Measurements from ENCODE around the gene AHRR.
"Not testable (repeated sequence)": the region's sequence is repeated elsewhere in the genome, so short reads cannot be mapped to it uniquely, and the experiment has no call there.

AHRR gene

DNA sequence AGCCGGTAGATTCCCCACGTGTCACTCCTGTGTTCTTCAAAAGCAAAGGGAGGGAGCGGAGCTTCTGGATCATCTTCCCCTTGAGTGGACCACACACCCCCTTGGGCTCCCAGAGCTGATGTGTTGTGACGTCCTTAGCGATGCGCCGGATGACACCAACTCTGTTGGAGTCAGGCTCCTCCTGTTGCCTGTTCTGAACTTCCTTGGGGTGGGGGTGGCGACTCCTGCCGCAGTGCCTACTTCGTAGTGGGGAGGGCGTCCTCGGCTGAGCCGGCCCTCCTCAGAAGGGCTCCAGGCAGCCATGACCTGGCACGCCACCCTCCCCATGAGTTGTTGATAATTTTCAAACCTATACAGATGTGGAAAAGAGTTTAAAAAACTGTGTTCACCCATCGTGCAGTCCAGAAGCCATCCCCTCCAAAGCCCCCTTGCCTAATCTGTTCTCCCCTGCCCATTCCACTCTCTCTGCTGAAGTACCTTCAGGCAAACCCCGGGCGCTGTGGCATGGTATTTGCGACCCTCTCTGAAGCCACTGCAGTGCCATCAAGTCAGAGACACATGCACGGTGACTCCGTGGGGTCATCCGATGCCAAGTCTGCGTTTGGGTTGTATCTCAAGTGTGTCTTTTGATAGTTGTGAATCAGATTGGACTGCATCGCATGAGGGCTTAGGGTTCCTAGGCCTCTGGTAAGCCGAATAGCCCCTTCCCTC lies 138.2 kb downstream of the AHRR start:
- DNase-seq (ENCODE audit: low read depth) = no peak

DNA sequence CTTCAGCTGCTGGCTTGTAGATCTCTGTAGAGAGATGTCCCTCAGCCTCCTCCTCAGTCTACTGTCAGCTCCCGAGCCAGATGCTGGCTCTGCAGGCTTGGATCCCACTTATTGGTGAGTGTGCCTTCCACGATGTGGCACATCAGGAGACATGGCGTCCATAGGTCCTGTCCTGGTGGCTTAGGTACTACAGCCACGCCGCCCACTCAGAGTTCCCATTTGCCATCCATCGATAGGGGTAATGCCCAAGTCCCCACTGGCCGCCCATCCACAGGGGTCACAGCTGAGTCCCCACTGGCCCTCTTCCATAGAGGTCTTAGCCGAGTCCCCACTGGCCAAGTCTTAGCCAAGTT lies 138.7 kb downstream of the AHRR start:
- DNase-seq (ENCODE audit: low read depth) = no peak

DNA sequence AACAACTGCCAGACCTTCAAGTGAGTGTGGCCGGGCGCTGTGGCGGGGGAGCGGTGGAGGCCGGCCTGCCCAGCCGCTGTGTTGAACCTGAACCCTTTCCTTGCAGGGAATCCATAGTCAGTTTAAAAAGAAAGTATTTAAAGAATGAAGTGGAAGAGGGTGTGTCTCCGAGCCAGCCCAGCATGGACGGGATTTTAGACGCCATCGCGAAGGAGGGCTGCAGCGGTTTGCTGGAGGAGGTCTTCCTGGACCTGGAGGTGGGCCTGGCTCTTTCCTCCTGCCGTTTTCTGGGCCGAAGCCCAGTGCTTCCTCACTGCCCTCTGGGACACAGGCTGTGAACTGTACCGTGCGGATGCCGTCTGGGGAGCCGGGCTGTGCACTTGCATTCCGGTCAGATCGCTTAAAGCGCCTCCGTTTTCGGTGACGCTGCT lies 140.6 kb downstream of the AHRR start:
- DNase-seq (ENCODE audit: low read depth) = no peak

DNA sequence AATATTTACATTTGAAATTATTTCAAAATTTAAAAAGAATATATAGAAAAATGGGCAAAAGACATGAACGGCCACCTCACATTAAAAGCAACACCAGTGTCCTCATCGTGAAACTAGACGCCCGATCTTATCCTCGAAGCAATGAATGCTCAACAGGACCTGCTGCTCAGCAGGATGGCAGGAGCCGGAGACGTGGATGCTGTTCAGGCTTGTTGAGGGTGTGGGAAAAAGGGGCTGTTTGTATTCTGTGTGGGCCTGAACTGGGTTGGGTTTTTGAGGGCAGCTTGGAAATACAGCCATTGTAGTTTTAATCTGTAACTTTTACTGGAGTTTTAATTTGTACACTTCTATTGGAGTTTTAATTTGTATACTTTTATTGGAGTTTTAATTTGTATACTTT lies 141.8 kb downstream of the AHRR start:
- DNase-seq (ENCODE audit: low read depth) = no peak

DNA sequence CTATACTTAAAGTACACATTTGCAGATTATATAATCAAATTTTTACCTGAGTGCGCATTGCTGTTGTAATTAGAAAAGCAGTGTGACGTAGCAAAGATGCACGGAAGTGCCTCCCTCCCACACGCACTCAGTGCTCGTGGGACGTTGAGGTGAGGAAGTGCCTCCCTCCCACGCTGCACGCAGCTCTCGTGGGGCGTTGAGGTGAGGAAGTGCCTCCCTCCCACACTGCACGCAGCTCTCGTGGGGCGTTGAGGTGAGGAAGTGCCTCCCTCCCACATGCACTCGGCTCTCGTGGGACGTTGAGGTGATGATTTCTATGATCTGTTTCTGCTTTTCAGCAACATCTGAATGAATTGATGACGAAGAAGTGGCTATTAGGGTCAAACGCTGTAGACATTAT lies 142.4 kb downstream of the AHRR start:
- DNase-seq (ENCODE audit: low read depth) = no peak

DNA sequence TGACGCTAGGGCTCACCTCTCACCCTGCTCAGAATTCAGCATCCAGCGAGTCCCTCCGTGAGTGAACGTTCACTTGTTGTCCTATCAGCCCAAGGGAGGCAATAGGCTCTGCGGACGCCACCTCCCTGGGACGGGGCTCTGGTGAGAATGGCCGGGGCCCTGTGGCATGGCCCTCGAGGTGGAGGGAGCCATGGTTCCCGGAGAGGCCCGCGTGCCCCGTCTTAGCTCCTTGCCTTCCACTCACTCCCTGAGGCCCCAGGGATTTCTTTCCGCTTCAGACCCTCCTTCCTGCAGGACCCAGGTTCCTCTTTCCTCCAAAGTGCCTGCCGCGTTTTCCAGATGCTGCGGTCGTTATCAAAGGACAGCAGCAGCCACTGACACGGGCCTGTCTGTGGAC lies 142.9 kb downstream of the AHRR start:
- no peak for DNase-seq (ENCODE audit: low read depth)

DNA sequence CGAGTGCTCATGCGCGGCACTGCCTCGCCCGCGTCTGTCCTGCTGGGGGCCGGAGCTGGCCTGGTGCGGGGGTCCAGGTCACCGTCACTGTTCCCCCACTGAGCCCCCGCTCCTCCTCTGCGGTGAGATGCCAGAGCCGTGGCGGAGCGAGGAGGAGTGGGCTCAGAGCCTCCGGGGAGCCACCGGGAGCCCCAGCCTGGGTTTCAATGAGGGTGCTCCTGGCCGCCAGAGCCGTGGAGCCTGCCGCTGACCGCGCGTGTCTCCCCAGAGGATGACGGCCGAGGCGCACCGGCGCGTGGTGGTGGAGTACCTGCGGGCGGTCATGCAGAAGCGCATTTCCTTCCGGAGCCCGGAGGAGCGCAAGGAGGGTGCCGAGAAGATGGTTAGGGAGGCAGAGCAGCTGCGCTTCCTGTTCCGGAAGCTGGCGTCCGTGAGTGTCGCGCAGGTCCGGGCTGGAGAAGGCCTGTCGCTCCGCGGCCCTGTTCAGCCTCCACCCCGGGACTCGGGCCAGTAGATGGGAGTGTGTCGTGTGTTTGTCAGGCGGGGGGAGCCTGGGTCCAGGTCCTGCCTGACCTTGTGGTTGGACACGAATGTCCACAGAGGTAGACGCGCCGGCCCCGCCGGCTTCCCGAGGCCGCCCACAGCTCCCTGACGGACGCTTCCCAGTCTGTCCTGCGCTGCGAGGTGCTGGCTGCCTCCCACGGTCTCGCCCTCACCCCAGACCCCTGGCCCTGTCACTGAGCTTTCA lies 143.5 kb downstream of the AHRR start:
- no peak for DNase-seq (ENCODE audit: low read depth)

DNA sequence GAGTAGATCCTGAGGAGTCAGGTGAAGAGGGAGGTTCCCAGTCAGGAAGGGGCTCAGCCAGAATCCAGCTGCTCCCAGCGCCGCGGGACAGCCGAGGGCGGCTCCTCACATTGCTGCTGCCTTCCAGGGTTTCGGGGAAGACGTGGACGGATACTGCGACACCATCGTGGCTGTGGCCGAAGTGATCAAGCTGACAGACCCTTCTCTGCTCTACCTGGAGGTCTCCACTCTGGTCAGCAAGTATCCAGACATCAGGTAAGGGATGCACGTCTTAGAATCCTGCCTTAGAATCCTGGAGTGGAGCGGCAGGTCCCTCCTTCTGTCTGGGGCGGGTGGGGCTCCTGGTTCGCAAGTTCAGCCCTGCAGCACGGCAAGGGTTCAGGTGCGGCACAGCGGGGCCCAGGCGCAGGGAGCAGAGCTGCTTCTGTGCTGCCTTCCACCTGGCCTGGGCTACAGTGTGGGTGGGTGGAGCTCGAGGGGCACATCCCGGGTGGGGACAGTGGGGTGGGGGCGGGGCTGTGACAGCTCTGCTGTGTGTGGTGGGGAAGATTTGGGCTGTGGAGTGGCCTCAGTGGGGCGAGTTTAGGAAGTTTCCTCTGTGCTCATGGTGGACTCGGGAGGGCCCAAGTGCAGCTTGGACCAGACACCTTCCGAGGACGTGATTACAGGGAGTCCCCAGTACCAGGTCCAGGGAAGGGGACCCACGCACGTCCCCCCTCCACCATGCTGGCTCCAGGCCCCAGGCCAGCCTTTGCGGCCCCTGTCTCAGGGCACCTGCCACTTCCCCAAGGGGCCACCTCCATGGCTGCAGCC lies 144.3 kb downstream of the AHRR start:
- no peak for DNase-seq (ENCODE audit: low read depth)

DNA sequence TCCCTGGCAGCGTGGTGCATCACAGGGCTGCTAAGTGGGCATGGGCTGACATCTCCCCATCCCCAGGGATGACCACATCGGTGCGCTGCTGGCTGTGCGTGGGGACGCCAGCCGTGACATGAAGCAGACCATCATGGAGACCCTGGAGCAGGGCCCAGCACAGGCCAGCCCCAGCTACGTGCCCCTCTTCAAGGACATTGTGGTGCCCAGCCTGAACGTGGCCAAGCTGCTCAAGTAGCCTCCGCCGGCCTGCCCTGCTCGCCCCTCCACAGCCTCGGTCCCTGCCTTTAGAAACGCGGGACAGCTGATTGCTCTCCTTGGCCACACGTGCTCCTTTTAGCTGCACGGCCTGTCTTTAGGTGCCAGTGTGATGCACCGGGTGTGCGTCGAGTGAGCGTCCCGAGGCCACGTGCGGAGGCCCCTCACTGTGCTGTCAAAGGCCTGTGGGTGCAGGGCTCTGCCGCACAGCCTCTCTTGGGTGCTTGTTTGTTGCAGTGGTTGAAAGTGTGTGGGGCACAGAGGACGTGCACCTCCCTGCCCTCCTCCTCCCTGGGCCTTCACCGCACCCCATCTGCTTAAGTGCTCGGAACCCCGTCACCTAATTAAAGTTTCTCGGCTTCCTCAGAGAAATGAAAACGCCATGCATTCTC lies 145.3 kb downstream of the AHRR start:
- no peak for DNase-seq (ENCODE audit: low read depth)

DNA sequence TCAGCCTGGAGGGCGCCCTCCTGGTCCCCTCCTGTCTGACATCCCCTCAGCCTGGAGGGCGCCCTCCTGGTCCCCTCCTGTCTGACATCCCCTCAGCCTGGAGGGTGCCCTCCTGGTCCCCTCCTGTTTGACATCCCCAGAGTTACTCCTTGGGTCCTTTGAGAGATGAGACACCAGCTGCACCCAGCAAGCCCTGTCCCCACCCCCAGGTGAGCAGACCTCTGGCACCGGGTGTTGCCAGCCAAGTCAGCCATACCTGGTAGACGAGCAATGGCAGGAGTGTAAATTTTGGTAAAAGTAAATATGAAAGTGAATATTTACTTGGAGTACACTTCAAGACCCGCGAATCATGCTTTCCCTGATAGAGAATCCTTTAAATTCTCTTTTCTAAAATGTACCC lies 146.9 kb downstream of the AHRR start:
- DNase-seq (ENCODE audit: low read depth) = no peak

DNA sequence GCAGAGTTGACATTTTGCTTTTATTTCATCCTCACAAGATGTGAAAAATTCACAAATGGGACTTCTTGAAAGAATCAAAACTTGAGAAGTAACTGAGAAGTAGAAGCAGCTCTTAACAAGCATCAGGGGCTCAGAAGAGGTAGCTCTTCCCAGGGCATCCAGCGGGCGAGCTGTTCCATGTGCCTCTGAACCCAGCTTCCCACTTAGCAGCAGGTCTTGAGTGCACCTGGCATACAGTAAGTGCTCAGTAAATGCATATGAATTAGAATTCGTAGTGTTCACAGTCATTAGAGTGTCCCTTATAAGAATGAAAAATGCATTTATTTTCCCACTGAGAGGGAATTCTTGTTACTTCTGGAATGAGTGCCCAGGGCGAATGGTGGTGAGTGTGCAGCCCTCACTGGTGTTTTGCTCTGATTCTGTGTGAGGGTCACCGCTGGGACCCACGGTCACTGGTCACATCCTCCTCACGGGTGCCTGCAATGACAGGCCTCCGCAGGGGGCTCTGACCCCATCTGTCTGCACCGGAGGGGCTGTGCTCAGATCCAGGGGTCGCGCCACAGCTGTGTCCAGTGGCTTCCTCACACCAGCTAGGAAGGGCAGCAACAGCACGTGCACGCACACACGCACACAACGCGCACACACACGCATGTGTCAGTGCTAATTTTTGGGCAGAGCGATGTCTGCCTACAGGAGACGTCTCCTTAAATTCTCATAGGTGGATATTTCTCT lies 148.4 kb downstream of the AHRR start:
- DNase-seq (ENCODE audit: low read depth) = no peak

DNA sequence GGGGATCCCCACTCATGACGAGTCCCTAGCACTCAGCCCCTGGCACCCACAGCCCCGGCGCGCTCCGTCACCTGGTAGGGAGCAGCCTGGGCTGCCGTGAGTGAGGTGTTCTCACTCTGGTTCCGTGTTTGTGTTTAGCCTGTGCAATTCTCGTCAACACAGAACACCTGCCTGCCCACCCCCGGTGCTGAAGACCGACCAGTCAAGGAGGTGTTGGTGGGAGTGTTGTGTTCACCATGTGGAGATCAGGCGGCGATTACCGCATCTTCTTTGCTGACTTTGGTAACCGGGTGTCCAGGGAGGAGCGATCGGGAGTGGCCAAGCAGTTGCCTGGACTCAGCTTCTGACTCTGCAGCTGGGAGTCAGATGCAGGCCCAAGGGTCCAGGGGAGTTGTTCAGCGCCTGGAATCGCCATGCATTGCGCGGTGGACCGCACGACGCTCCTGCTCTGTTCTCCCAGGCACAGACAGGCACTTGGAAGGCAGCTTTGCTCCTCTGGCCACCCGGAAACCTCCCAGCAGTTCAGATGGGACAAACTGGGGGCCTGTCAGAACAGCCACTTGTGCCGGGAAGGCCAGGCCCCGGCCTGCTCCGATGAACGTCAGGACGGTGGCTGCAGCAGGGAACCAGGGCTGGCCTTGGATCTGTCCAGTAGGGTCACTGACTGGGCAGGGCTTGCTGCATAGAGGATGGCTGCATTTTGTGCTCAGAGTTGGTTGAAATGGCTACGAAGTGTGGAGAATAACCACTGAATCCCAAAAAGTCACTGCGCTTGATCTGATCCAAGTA lies 149.6 kb downstream of the AHRR start:
- DNase-seq (ENCODE audit: low read depth) = no peak

DNA sequence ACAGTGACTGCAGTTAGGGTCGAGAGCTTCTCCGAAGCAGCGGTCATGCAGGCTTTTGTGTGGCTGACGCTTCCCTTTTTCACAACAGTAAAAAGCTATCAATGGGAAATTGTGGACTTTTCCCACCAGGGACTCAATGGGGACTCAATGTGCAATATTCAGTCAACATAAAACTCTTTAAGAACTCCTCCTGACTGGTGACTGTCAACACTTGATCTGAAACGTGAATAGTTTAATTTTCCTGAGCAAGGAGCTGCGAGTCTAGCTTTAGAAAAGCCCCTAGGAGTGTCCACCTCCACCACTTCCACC lies 150.2 kb downstream of the AHRR start:
- no peak for DNase-seq (ENCODE audit: low read depth)

DNA sequence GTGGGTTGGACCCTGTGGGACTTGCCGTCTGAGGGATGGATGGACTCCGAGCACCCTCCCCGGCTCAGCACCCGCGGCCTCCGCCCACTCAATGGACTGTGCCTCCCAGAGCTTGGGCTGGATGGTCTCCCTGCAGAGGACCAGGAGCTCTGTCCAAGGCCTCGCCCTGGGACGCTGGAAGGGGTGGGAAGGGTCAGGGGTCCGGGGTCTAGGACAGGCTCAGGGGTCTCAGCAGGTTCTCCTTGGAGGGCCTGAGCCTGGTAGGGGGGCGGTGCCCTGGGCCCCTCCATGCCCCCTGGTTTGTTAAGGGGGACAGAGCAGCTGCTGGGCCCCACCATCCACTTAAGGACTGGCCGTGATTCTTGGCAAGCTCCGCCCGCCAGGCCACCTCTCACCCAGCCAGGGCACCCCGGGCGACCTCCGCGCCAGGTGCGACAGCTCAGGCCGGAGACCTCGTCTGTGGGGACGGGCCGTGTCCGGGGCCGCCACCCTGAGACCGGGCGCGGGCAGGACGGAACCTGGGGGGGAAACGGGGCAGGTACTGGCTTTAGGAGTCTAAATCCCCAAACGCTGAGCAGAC lies 150.7 kb downstream of the AHRR start:
- no peak for DNase-seq (ENCODE audit: low read depth)

DNA sequence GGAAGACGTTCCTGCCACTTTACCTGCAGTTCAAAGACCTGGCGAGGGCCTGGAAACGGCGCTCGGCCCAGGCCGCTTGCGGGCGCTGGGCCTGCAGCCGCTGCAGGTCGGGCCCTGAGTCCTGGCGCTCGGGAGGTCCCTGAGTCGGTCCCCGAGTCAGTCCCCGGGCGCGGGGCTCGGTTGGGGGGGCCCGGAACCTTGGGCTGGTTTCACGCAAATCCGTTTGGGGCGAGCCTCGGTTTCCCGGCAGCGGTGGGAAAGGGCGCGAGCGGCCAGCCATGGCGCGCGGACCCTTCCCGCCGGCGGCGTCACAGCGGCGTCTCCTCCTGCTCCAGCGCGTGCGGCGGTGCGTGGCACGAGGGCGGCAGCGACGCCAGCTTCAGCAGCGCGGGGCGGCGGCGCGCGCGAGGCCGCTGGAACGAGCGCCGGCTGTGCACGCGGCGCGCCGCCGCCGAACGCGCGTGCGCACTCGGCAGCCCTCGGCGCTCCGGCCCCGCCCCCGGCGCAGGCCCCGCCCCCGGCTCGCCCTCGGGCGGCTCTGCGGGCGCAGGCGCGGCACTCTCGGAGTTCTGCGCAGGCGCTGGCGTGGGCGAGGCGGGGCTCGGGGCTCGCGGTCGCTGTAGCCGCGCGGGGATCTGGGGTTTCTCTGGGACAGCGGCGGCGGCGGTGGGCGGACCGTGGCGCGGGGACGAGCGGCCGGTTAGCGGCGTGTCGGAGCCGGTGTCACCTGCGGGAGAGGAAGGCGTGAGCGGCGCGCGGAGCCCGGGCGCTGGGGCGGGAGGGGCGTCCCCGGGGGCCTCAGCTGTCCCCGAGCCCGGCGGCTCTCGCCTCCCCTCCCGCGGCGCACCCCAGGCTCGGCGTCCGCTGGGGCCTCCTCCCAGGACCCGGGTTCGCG lies 151.4 kb downstream of the AHRR start:
- peak; percentile 71 for DNase-seq (ENCODE audit: low read depth)

DNA sequence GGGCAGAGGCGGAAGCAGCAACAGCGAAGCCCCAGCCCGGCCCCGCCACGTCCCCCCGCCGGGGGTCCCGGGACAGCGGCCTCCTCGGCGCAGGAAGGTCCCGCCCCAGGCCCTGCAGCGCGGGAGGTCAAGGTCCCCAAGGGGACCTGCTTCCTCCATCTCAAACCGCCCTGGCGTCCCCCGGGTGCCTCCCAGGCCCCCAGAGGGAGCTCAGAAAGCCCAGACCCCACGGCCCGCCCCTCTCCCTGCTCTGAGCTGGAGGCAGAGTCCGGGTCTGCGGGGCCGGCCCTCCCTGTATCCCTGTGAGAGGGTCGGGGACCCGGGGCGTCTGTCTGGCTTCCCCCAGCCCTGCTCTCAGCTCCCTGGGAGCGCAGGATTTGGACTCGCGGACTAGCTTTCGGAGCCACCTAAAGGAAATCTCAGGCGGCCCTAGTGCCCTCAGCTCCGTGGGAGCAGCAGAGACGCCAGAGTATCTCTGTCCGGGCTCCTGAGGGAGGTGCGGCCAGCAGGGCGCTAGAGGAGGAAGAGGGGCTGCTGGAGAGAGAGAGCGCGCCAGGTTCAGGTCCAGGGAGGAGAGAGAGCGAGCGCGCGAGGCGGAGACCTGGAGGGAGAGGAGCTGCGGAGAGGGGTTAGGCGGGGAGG lies 152.2 kb downstream of the AHRR start:
- no peak for DNase-seq (ENCODE audit: low read depth)

DNA sequence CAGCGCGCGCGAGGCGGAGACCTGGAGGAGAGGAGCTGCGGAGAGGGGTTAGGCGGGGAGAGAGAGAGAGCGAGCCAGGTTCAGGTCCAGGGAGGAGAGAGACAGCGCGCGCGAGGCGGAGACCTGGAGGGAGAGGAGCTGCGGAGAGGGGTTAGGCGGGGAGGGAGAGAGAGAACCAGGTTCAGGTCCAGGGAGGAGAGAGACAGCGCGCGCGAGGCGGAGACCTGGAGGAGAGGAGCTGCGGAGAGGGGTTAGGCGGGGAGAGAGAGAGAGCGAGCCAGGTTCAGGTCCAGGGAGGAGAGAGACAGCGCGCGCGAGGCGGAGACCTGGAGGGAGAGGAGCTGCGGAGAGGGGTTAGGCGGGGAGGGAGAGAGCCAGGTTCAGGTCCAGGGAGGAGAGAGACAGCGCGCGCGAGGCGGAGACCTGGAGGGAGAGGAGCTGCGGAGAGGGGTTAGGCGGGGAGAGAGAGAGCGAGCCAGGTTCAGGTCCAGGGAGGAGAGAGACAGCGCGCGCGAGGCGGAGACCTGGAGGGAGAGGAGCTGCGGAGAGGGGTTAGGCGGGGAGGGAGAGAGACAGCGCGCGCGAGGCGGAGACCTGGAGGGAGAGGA lies 152.8 kb downstream of the AHRR start:
- not testable (repeated sequence) for DNase-seq (ENCODE audit: low read depth)

DNA sequence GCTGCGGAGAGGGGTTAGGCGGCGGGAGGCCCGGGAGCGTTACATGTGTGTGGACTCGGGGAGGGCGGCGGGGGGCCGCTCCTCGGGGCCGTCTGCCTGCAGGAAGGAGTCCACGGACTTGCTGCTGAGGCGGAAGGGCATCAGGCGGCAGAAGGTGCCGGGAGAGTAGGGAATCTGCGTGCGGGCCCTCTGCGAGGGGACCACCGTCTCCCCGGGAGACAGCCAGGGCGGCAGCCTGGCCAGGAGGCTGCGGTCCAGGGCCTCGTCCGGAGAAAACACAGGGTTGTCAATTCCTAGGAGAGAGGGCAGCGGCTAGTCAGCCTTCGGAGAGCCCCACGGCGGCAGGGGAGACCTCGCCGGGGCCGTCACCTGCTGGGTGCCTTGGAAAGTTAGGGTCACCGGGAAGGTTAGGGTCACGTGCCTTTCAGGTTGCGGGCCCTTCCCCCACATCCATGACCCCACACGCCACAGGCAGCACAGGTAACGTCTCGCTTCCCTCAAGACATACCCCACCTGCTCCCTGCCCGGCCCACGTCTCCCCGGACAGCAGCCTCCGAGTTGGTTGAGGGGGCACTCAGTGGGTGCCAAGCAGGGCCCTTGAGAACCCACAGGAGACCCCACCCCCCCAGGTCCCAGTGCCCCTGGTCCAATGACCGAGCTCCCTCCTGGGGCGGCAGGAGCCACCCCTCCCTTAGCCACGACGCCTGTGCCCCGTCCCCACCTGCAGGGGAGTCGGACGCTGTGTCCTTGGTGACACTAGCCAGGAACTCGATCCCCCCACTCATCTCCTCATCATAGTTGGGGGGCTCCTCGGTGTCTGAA lies 153.5 kb downstream of the AHRR start:
- no peak for DNase-seq (ENCODE audit: low read depth)
